Ramos (cell line): ENCODE measurements around the gene FMN1.

Experiments
- in situ Hi-C: fragments of 300-500 bp; cut with MboI; formaldehyde crosslinking; loops from one replicate; pipeline ENCODE4 v1.14.3; 2022; ENCODE audit warnings: low sequenced_read_pairs; ENCODE audit not compliant: unreplicated experiment

FMN1 gene

DNA sequence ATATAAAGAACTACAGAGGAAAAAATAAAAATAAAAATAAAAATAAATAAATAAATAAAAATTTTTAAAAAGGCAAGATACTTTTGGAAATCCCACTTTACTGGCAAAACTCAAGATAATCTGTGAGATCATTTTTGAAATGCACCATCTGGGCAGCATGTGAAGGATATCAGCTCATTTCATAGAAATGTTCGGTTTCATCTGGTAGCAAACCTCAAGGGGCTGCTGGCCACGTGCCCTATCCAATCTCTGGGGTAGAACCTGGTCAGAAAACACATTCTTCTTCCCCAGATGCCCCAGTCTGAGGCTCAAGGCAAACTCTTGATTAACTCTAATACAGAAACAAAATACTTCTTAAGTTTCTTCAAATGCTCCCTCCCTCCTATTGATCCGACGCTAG lies 166.0 kb downstream of the FMN1 start:
- in situ Hi-C loops = no loop called here

- in situ Hi-C loops = no loop called here
Measured at GRCh38 chr15:33027306-33028035, 167.0 kb downstream of the FMN1 start.

- in situ Hi-C loops = no loop called here
Measured at GRCh38 chr15:33026614-33027013, 167.9 kb downstream of the FMN1 start.

- in situ Hi-C loops = no loop called here
Measured at GRCh38 chr15:33022629-33023028, 171.9 kb downstream of the FMN1 start.

DNA sequence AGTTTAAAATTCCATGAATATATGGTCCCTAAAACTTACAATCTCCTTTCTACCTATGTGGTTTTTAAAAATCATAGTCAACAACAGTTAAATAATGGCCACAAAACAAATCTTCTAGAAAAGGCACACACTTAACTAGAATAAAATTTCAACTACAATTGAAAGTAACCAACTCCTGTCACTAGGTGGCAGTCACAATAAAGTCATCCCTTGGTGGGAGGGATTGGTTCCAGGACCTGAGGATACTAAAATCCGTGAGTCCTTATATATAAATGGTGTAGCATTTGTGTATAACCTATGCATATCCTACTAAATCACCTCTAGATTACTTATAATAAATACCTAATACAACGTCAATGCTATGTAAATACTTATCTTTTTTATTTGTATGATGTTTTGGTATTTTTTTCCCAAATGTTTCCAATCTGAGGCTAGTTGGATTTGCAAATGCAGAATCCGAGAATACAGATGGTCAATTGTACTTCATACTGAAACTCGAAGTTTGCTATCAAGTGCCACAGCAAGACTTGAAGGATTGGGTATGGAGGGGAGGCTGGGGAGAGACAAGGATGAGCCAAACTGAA lies 172.6 kb downstream of the FMN1 start:
- in situ Hi-C loops = no loop called here

DNA sequence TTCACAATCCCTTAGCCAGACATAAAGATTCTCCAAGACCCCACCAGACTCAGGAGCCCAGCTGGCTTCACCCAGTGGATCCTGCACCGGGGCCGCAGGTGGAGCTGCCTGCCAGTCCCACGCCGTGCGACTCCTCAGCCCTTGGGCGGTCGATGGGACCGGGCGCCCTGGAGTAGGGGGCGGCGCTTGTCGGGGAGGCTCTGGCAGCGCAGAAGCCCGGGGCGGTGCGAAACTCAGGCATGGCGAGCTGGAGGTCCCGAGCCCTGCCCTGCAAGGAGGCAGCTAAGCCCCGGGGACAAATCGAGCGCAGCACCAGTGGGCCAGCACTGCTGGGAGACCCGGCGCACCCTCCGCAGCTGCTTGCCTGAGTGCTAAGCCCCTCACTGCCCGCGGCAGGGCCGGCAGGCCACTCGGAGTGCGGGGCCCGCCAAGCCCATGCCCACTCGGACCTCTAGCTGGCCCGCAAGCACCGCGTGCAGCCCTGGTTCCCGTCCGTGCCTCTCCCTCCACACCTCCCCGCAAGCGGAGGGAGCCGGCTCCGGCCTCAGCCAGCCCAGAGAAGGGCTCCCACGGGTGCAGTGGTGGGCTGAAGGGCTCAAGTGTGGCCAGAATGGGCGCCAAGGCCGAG lies 175.0 kb downstream of the FMN1 start:
- in situ Hi-C loops = no loop called here

DNA sequence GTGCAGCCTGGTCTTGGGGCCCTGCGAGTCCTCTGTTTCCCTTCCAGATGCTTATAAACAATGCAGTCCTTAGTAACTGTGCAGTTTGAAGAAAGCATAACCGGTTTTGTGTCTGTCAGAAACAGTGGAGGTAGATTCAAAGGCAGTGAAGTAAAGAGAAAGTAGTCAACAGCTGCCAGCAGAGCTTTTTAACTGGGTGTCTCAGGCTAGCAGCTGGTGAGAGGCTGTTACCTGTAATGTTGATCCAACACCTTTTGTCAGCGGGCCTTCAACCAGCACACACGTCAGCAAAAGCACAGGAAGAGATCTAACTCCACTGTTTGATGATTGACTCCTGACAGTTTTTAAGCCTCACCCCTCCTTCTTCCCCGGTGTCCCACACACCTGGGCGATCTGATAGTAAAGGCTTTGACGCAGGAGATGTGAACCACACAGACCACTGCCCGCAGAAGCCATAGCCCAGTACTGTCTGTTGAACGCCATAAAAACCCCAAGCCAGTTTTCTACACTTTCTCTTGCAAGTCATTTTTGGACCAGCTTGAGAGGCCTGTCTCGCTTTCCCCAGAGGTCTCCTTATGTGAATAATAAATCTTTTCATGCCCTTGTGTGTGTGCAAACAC lies 178.0 kb downstream of the FMN1 start:
- in situ Hi-C loops = no loop called here

DNA sequence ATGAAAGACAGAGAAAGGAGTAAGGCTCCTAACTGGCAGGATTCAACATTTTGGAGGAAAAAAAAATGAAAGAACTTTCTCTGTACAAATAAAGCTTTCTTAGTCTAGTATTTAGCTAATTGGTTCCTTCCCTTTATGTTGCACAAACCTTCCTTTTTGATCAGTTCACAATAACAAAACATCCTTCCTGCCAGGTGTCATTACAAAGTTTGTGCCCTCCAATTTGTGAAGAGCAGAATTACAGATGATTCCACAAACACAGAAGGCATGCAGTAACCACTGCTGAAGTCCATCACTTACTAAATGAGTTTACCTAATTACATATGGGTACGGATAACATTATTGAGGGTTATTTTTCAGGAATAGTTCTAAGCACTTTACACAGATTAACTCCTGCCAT lies 179.9 kb downstream of the FMN1 start:
- in situ Hi-C loops = no loop called here

DNA sequence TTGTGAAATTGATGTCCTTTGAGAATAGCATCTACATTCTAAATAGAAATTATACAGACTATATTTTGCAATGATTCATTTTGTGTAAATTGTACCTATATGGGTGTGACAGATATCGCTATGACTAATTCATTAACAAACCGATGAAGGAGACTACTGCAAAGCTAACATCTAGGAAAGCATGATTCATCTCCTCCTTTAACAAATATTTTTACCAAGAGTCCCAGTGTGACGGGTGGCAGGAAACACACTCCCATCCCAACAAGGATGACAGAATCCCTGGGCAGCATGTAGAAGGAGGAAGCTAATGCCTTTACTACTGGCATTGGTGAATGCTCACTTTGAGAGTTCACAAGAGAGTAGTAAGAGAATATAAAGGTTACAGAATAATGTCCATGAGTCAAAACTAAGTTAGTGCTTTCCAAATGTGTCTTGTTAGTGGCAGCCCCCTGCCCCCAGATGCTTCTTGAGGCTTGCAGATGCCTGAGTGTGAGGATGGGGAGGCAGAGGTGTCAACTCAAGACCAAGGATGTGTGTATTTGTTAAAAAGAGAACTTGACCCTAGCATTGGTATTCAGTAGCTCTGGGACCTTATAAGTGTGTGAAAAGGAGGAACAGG lies 180.6 kb downstream of the FMN1 start:
- in situ Hi-C loops = no loop called here

GRCh38 chr15:33011976-33012375 lies 182.5 kb downstream of the FMN1 start:
- in situ Hi-C loops = no loop called here

- in situ Hi-C loops = no loop called here
Measured at GRCh38 chr15:33009603-33010002, 184.9 kb downstream of the FMN1 start.

GRCh38 chr15:33009026-33009425 lies 185.5 kb downstream of the FMN1 start:
- in situ Hi-C loops = no loop called here

- in situ Hi-C loops = no loop called here
Measured at GRCh38 chr15:33008284-33008995, 186.1 kb downstream of the FMN1 start.

DNA sequence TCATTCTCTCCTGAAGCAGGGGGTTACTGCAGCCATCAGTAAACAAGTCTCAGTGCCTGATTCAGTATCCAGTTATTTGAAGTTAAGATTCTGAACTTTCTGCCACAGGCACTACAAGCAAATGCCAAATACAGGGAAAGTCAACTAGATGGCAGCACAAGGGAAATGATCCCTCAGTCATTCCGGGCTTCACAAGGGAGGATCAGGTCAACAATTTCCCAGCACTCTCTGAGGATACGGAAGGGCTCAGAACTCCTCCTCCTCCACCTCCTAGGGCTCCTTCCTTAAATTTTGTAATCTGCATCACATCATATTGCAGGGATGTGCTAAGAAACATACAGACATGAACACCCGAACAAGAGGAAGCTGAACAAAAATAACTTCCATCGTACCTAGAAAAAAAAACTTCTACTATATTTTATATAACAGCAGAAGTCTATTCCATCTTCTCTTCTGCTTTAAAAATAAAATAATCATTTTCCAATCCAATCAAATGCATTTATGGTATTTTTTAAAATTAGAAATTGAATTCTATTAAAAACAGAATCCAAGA lies 187.1 kb downstream of the FMN1 start:
- in situ Hi-C loops = no loop called here

DNA sequence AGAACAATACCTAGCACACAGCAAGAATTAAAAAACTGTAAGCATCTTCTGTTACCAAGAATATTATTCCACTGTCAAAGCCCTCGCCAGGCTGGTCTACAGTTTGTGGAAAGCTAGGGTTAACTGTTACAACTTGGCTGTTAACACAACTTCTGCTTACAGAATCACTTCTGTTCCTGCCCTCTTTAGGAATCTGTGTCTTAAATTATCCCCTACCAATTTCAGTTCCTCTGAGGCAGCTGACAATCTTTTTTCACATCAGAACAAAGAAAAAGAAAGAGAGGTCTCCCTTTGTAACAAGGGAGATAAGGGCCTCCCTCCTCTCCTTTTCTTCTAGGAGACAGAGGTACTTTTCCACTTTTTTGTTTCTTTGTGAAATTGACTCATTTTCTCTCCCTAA lies 188.9 kb downstream of the FMN1 start:
- in situ Hi-C loops = no loop called here

DNA sequence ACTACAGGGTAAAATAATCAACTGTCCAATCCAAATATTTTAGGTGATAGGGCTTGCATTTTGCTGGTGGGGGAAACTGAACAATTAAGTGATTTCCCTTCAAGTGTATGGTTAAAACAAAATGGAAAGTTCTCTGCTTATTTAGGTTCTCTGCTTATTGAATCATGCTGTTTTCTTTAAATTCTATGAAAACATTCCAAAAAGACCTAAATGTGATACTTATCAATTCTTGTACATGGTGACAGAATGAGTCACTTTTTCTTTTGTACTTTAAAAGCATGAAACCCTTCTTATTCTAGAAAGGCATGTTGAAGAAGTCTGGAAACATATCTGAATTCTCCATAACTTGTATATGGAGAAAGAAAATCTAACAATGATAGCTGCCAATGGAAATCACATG lies 192.6 kb downstream of the FMN1 start:
- in situ Hi-C loops = no loop called here

GRCh38 chr15:32998979-32999672 lies 195.4 kb downstream of the FMN1 start:
- in situ Hi-C loops = loop anchor here (10.0 kb wide), 2 partner anchors 154 to 334 kb away; no protein-coding TSS in a partner anchor

DNA sequence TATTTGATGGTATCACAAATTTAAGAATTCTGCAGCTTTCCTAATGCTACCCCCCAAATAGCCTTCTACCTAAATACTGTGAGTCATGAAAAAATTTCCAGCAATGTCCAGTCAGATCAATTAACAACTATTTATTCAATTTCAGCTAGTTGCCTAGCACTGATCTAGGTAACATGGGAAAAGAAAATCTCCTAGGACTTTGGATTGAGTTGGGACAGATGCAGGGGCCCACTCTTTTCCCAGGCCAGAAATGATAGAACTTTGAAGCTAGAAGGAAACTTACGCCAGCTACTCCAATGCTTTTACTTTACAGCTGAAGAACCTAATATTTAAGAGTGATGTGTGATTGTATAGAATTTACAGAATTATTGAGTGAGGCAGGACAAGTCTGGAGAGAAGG lies 196.3 kb downstream of the FMN1 start:
- in situ Hi-C loops = loop anchor here (10.0 kb wide), 2 partner anchors 153 to 333 kb away; no protein-coding TSS in a partner anchor

DNA sequence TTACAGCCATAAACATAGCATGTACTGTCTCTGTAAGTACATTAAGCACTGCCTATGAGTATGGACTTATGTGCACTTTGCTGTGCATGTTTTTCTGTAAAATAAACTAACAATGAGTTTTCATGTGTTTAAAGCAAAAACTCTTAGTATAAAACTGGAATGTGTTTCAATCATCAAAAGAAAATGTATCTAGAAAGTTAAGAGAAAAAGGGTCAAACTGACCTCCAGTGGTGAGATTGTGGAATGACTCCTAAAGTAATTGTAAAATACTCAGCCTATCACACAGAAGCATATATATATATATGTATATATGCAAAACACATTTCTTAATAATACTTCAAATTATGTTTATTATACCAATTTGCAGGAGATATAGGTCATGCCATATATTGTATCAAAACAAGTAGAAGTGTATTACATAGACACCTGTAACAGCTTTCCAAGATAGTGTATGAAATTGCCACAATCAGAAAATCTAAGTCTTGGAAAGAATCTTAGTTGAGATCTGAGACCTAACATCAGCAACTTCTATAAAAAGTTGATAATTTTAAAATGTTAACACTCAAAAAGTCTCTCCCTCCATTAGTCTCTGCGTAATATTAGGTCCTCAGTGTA lies 199.6 kb downstream of the FMN1 start:
- in situ Hi-C loops = loop anchor here (10.0 kb wide), 2 partner anchors 150 to 330 kb away; no protein-coding TSS in a partner anchor
